GM19025 (cell line): ENCODE data around the gene CHST8.
"Not testable (repeated sequence)": the region's sequence is repeated elsewhere in the genome, so short reads cannot be mapped to it uniquely, and the experiment has no call there.

ENCODE experiments used
- ATAC-seq: cut with Tn5 transposase; IDR thresholded peaks from one replicate; pipeline ENCODE4 v1.9.1; 2021; ENCODE audit warnings: mild to moderate bottlenecking, low read depth, moderate library complexity; ENCODE audit not compliant: unreplicated experiment

Gene CHST8

GRCh38 chr19:33640773-33641172, 19.0 kb downstream of the CHST8 start:
- no peak for ATAC-seq

- ATAC-seq = no peak
These were observed 19.5 kb downstream of the CHST8 start for GRCh38 chr19:33641261-33641660.

GRCh38 chr19:33641956-33642498, 20.3 kb downstream of the CHST8 start:
- ATAC-seq = no peak

- ATAC-seq = no peak
These were observed 22.6 kb downstream of the CHST8 start for GRCh38 chr19:33644284-33644836.

GRCh38 chr19:33646306-33646705, 24.6 kb downstream of the CHST8 start:
- no peak for ATAC-seq

- no peak for ATAC-seq
These were observed 25.4 kb downstream of the CHST8 start for GRCh38 chr19:33647146-33647545.

- ATAC-seq = no peak
These were observed 28.0 kb downstream of the CHST8 start for GRCh38 chr19:33649627-33650305.

- no peak for ATAC-seq
These were observed 31.9 kb downstream of the CHST8 start for GRCh38 chr19:33653684-33654083.

GRCh38 chr19:33654840-33655508, 33.2 kb downstream of the CHST8 start:
- no peak for ATAC-seq

- no peak for ATAC-seq
These were observed 38.1 kb downstream of the CHST8 start for GRCh38 chr19:33659835-33660234.

GRCh38 chr19:33660410-33661124, 38.8 kb downstream of the CHST8 start:
- ATAC-seq = no peak

GRCh38 chr19:33661336-33661735, 39.6 kb downstream of the CHST8 start:
- no peak for ATAC-seq

- ATAC-seq = no peak
These were observed 40.8 kb downstream of the CHST8 start for GRCh38 chr19:33662391-33663092.

- ATAC-seq = not testable (repeated sequence)
These were observed 41.6 kb downstream of the CHST8 start for GRCh38 chr19:33663316-33663715.

- ATAC-seq = no peak
These were observed 43.0 kb downstream of the CHST8 start for GRCh38 chr19:33664744-33665143.

GRCh38 chr19:33665776-33666595, 44.2 kb downstream of the CHST8 start:
- no peak for ATAC-seq

- no peak for ATAC-seq
These were observed 45.4 kb downstream of the CHST8 start for GRCh38 chr19:33667141-33667650.

- no peak for ATAC-seq
These were observed 46.1 kb downstream of the CHST8 start for GRCh38 chr19:33667881-33668280.

- ATAC-seq = no peak
These were observed 47.2 kb downstream of the CHST8 start for GRCh38 chr19:33668968-33669367.
